Eye (tissue), 1 donor: ENCODE data around the gene PNPLA7.

Experiments
- DNase-seq: peaks from one replicate; pipeline ENCODE4 v3.0.0-alpha.2; 2015

Gene PNPLA7

DNA sequence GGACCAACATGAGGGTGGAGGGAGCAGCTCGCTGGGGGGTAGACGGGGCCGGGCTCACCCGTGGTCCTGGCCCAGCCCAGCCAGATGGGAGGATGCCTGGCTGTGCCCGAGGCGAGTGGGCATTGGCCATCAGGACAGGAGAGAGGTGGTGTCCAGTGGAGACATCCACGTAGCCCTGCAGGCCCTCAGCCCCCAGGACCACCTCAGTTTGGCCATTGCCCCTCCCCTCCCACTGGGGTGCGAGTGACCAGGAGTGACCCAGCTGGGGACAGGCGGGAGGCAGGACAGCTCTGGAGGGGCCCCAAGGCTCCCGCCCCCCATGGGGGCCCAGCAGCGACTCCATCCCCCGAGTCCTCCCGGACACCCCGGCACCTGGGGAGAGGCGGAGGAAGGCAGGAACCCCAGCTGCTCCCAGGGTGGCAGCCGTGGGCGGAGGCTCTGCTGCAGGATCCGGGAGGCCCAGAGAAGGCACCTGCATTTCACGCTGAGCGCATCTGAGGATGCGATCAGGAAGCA lies 118.7 kb downstream of the PNPLA7 start:
- no peak for DNase-seq

GRCh38 chr9:137430723-137431415 lies 119.3 kb downstream of the PNPLA7 start:
- DNase-seq, result no peak

- no peak for DNase-seq
Observed at GRCh38 chr9:137429974-137430722, 120.1 kb downstream of the PNPLA7 start.

DNA sequence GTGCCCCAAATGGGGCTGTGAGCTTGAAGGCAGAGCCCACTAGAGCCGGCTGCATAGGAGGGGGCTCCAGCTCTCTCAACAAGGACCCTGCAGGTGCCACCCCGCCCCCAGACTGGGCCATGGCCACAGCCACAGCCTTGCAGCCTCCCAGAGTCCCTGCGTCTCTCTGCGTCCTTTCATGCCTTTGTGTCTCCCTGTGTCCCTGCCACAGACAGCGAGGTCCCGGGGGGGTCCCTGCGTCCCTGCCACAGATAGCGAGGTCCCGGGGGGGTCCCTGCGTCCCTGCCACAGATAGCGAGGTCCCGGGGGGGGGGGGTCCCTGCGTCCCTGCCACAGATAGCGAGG lies 120.7 kb downstream of the PNPLA7 start:
- DNase-seq, result no peak

GRCh38 chr9:137428841-137429545 lies 121.2 kb downstream of the PNPLA7 start:
- no peak for DNase-seq

- DNase-seq, result no peak
Observed at GRCh38 chr9:137428311-137428630, 121.9 kb downstream of the PNPLA7 start.

- DNase-seq, result no peak
Observed at GRCh38 chr9:137427454-137428310, 122.5 kb downstream of the PNPLA7 start.

GRCh38 chr9:137426018-137426681 lies 124.1 kb downstream of the PNPLA7 start:
- DNase-seq, result no peak

DNA sequence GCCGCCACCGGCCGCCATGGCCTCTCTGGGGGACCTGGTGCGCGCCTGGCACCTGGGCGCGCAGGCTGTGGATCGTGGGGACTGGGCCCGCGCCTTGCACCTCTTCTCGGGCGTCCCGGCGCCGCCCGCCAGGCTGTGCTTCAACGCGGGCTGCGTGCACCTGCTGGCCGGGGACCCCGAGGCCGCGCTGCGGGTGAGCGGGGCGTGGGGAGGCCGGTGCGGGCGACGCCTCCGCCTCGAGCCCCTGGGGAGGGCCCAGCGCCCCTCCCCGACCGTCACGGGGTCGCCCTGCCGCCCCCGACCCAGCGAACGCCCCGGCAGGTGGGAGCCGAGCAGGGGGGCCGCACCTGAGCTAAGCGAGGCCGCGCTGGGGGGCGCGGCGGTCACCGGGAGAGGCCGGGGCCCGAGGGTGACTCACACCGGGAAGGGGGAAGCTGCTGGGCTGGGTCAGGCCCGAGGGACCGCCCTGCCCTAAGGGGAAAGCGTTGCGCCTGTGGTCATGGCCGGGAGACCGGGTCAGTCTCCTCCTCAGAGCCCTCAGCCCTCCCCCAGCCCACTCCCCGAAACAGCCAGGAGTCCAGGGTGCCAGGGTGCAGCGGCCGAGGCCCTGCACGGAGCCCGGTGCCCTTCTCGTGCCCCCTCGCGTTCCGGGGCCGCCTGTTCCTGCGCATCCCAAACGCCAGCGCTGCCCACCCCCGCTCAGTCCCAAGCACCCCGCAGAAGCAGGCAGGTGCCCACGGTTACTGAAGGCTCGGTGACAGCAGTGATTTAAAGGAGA lies 126.5 kb downstream of the PNPLA7 start:
- DNase-seq, result no peak

DNA sequence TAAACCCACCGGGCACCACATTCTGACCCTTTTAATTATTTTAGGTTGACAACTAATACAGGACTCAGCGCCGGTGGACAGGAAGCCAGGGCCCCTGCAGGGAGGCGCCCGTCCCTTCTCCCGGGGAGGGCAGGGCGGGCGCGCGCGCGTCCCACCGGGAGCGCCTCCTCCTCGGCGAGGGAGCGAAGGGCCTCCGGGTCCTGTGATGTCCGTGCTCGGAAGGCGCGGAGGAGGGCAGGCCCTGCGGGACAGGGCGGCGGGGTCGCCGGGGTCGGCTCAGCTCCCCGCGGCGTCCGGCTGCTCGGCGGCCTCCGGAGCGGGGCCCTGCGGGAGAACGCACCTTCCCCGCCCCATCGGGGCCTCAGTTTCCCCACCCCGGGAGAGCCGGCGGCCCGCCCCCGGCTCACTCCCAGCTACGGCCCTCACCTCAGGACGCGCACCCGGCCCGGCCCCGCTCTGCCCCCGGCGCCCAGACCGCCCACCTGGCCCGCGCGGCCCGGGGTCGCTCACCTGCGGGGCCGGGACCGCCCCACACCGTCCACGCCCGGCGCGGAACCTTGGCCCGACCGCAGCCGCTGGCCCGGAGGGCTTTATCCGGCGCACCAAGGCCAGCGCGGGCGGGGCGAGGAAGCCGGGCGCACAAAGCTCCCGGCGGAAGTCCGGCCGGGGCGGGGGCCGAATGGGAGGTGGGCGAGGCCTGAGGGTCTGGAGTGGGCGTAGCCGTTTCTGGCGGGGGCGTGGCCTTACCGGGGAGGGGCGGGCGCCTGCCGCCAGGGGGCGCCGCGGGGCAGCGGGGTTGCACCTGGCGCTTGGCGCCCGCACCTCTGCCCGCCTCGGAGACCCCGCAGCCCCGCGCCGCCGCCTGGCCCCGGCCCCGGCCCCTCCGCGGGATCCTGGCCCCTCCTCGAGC lies 127.3 kb downstream of the PNPLA7 start, which contains the start of the genes EXD3 and NOXA1:
EXD3 (minus strand) TSS at position 559 of the 910 bp plus-strand sequence. CDS start 27,805 bp downstream, outside the sequence.
NOXA1 (plus strand) TSS at position 790 of the 910 bp plus-strand sequence. CDS start 137 bp downstream, outside the sequence.
- peak; percentile 95 for DNase-seq

- no peak for DNase-seq
Observed at GRCh38 chr9:137421838-137422603, 128.2 kb downstream of the PNPLA7 start.

- DNase-seq, result no peak
Observed at GRCh38 chr9:137417161-137418021, 132.8 kb downstream of the PNPLA7 start.

DNA sequence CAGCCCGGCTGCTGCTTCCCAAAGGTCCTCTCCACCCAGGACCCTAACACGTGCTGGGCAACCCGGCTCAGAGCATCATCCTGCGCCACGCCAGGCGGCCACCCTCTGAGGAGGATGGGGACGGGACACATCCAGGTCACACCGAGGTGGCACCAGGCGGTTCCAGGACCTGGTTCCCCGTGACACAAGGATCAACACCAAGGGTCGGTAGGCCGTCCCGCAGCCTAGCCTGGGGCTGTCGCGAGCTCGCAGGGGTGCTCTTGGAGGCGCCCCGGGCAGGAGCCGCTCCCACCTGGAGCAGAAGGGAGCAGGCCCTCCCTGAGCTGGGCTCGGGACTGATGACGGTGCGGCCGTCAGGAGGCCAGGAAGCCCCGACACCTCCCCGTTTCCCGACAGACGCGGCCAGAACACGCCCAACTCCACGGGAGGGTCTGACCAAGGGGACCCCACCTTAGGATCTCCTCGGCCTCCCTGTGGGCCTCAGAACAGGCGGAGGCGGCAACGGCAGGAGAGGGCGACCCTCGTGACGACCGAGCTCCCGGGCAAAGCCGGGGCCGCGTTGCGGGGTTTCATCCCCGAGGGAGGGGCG lies 133.5 kb downstream of the PNPLA7 start:
- no peak for DNase-seq

GRCh38 chr9:137416006-137416562 lies 134.1 kb downstream of the PNPLA7 start:
- no peak for DNase-seq

GRCh38 chr9:137415451-137415850 lies 134.8 kb downstream of the PNPLA7 start:
- no peak for DNase-seq

GRCh38 chr9:137412431-137412830 lies 137.8 kb downstream of the PNPLA7 start:
- no peak for DNase-seq

DNA sequence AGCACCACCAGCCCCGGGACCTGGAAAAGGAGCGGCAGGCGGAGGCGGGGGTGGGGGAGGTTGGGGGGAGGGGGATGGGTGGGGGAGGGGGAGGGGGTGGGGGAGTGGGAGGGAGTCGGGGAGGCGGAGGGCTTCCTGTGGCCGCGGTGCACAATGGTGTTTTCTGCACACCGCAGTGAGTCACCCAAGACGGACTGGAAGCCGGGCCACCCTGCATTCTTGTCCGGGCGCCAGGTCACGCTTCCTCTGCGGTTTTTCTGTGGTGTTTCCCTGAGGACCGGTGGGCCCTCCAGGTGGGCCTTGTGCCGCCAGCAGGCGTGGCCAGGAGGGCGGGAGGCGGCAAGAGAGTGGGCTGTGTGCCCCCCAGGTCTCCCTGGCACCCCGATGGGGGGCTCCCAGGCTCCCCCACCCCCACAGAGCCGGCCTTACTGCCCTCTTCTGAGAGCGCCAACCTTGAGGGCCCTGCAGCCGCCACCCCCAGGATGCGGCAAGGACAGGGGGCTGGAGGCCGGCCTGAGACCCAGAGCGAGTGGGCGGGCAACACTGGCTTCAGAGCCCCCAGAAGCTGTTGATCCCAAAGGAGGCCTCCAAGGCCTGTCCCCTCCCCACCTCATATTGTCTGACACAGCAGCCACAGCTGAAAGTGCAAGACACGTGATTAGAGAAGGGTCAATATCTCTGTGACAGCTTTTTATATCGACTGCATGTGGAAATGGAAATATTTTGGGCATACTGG lies 138.4 kb downstream of the PNPLA7 start:
- DNase-seq, result no peak
